ENCODE results near the gene TERT.
"Not testable (repeated sequence)": the region's sequence is repeated elsewhere in the genome, so short reads cannot be mapped to it uniquely, and the experiment has no call there.

Gene TERT

GRCh38 chr5:1330146-1330846, 35.4 kb upstream of the TERT start:
- DNase-seq (ENCODE audit: low read depth), result no peak
- no peak overlapping the region for H3K4me3 ChIP-seq (ENCODE audit: control insufficient read depth, low read depth, low read length)
- TF ChIP-seq, protein P1, sequence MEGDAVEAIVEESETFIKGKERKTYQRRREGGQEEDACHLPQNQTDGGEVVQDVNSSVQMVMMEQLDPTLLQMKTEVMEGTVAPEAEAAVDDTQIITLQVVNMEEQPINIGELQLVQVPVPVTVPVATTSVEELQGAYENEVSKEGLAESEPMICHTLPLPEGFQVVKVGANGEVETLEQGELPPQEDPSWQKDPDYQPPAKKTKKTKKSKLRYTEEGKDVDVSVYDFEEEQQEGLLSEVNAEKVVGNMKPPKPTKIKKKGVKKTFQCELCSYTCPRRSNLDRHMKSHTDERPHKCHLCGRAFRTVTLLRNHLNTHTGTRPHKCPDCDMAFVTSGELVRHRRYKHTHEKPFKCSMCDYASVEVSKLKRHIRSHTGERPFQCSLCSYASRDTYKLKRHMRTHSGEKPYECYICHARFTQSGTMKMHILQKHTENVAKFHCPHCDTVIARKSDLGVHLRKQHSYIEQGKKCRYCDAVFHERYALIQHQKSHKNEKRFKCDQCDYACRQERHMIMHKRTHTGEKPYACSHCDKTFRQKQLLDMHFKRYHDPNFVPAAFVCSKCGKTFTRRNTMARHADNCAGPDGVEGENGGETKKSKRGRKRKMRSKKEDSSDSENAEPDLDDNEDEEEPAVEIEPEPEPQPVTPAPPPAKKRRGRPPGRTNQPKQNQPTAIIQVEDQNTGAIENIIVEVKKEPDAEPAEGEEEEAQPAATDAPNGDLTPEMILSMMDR (IDR thresholded peaks at IDR 0.05; ENCODE audit: control insufficient read depth, insufficient read depth, low read depth, low read length, missing control alignments), result no peak

- TF ChIP-seq, protein P1 (IDR thresholded peaks at IDR 0.05; ENCODE audit: control insufficient read depth, insufficient read depth, low read depth, low read length, missing control alignments), result no peak
- H3K4me3 ChIP-seq (ENCODE audit: control insufficient read depth, low read depth, low read length), result no peak overlapping the region
- DNase-seq (ENCODE audit: low read depth), result no peak
Observed at GRCh38 chr5:1329111-1329579, 34.3 kb upstream of the TERT start.

- not testable (repeated sequence) for H3K4me3 ChIP-seq (ENCODE audit: control insufficient read depth, low read depth, low read length); DNase-seq (ENCODE audit: low read depth)
Observed at GRCh38 chr5:1328237-1329110, 33.6 kb upstream of the TERT start.

DNA sequence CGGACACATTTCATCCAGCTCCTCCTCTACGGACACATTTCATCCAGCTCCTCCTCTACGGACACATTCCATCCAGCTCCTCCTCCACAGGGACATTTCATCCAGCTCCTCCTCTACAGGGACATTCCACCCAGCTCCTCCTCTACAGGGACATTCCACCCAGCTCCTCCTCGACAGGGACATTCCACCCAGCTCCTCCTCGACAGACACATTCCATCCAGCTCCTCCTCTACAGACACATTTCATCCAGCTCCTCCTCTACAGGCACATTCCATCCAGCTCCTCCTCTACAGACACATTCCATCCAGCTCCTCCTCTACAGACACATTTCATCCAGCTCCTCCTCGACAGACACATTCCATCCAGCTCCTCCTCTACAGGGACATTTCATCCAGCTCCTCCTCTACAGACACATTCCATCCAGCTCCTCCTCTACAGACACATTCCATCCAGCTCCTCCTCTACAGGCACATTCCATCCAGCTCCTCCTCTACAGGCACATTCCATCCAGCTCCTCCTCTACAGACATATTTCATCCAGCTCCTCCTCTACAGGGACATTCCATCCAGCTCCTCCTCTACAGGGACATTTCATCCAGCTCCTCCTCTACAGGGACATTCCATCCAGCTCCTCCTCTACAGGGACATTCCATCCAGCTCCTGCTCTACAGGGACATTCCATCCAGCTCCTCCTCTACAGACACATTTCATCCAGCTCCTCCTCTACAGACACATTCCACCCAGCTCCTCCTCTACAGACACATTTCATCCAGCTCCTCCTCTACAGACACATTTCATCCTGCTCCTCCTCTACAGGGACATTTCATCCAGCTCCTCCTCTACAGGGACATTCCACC, 32.3 kb upstream of the TERT start:
- H3K4me3 ChIP-seq (ENCODE audit: control insufficient read depth, low read depth, low read length); DNase-seq (ENCODE audit: low read depth): not testable (repeated sequence)

DNA sequence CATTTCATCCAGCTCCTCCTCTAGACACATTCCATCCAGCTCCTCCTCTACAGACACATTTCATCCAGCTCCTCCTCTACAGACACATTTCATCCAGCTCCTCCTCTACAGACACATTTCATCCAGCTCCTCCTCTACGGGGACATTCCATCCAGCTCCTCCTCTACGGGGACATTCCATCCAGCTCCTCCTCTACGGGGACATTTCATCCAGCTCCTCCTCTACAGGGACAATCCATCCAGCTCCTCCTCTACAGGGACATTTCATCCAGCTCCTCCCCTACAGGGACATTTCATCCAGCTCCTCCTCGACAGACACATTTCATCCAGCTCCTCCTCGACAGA, 31.6 kb upstream of the TERT start:
- not testable (repeated sequence) for H3K4me3 ChIP-seq (ENCODE audit: control insufficient read depth, low read depth, low read length); DNase-seq (ENCODE audit: low read depth)

GRCh38 chr5:1325870-1326531, 31.1 kb upstream of the TERT start:
- no peak for DNase-seq (ENCODE audit: low read depth)
- TF ChIP-seq, protein P1 (IDR thresholded peaks at IDR 0.05; ENCODE audit: control insufficient read depth, insufficient read depth, low read depth, low read length, missing control alignments), result no peak
- no peak overlapping the region for H3K4me3 ChIP-seq (ENCODE audit: control insufficient read depth, low read depth, low read length)

DNA sequence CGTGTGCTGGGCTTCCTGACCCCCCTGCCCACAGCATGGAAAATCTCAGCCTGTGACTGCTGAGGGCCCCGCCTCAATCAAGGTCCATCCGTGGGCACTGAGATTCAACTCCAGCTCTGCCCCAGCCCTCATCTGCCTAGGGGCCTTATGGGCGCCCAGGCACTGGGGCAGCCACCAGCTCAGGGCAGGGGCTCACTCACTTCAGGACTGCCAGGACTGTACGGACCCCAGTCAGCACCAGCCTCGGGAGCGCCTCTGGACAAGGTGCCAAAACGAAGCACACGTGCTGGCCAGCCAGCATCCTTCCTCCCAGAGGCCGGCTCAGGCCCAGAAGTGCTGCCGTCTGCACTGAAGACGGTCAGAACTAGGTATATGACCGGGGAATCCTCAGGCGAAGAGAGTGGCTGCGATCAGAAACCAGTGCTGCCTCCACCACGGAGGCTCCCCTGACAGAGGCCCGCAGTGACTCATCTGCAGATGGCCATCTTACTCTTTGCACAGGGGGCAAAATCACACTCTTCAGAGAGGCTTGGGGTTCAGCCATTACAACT, 30.4 kb upstream of the TERT start:
- DNase-seq (ENCODE audit: low read depth), result no peak
- TF ChIP-seq, protein P1 (IDR thresholded peaks at IDR 0.05; ENCODE audit: control insufficient read depth, insufficient read depth, low read depth, low read length, missing control alignments), result no peak
- no peak overlapping the region for H3K4me3 ChIP-seq (ENCODE audit: control insufficient read depth, low read depth, low read length)

Measured in AG09309 (cell line).